Fibroblast of pulmonary artery (primary cell): Measurements from ENCODE around the gene KCNT2.
"Not testable (repeated sequence)": the region's sequence is repeated elsewhere in the genome, so short reads cannot be mapped to it uniquely, and the experiment has no call there.

ENCODE experiments used
- DNase-seq: peaks from one replicate; pipeline ENCODE4 v3.0.0-alpha.2; 2010; ENCODE audit warnings: low read depth
- H3K4me3 ChIP-seq: replicated peaks from 2 replicates; pipeline ENCODE4 v1.5.1; 2011; ENCODE audit warnings: low read depth, mild to moderate bottlenecking, control low read depth, low read length, moderate library complexity
- TF ChIP-seq, protein P1 (sequence below): IDR thresholded peaks from 2 replicates; pipeline ENCODE4 v1.5.1; 2011; ENCODE audit warnings: mild to moderate bottlenecking, control low read depth, low read length, inconsistent platforms; ENCODE audit errors: missing control alignments

KCNT2 gene

DNA sequence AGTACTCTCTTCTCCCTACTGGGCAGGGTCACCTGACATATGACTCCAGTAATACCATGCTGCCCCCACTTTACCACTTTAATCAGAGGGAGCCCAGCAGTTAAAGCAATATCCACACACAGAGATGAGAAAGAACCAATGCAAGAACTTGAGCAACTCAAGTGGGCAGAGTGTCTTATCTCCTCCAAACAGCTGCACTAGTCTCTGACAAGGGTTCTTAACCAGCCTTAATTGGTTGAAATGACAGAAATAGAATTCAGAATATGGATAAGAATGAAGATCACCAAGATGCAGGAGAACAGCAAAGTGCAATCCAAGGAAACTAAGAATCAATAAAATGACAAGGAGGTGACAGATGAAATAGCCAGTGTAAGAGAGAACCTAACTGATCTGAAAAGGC, 91.0 kb downstream of the KCNT2 start:
- H3K4me3 ChIP-seq: no peak overlapping the region
- DNase-seq: no peak
- TF ChIP-seq, protein P1, sequence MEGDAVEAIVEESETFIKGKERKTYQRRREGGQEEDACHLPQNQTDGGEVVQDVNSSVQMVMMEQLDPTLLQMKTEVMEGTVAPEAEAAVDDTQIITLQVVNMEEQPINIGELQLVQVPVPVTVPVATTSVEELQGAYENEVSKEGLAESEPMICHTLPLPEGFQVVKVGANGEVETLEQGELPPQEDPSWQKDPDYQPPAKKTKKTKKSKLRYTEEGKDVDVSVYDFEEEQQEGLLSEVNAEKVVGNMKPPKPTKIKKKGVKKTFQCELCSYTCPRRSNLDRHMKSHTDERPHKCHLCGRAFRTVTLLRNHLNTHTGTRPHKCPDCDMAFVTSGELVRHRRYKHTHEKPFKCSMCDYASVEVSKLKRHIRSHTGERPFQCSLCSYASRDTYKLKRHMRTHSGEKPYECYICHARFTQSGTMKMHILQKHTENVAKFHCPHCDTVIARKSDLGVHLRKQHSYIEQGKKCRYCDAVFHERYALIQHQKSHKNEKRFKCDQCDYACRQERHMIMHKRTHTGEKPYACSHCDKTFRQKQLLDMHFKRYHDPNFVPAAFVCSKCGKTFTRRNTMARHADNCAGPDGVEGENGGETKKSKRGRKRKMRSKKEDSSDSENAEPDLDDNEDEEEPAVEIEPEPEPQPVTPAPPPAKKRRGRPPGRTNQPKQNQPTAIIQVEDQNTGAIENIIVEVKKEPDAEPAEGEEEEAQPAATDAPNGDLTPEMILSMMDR: no peak

DNA sequence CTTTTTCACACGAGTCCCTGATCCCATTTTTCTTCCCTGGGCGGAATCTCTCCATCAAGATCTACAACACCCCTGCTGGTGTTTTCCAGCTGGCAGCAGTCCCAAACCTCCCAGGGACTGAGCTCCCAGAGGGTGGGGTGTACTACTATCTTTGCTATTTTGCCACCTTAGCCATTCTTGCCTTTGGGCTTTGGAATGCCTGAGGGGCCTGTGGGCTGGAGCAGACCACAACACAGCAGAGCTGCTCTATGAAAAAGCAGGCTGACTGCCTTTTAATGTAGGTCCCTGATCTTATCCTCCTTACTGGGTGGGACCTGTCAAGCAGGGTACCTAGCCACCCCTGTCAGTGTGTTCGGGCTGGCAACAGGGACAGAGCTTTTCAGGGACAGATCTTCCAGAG, 91.9 kb downstream of the KCNT2 start:
- H3K4me3 ChIP-seq: no peak overlapping the region
- no peak for DNase-seq
- TF ChIP-seq, protein P1: no peak

DNA sequence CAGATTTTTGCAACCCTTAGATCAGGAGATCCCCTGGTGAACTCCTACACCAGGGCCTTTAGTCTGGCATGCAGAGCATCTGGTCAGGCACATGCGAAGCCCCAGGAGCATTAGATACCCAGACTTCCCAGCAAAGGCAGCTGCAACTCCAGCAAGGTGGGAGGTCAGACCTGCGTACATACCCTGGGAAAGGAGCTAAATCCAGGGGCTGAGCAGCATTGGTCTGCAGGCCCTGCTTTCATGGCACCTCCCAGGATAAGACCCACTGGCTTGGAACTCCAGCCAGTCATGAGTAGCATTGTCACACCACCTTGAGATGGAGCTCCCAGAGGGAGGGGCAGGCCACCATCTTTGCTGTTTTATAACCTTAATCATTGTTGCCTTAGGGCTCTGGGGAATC, 92.3 kb downstream of the KCNT2 start:
- no peak overlapping the region for H3K4me3 ChIP-seq
- TF ChIP-seq, protein P1: no peak
- no peak for DNase-seq

DNA sequence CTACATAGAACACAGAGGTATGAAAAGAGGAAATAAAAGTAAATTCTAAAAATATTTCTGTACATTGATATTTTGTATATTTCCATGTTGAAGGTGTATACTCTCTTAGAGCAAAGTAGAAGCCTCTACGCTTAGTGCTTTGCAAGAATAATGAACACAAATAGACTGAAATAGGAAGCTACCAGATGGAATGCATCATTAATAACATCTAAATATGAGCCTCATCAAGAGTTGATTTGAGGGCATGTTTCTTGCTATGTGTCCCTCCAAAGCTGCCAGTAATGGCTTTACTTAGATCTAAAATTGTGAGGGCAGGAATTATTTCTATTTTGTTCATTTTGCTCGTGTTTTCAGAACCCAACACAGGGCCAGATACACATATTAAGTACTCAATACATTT, 94.4 kb downstream of the KCNT2 start:
- DNase-seq: no peak
- no peak overlapping the region for H3K4me3 ChIP-seq
- TF ChIP-seq, protein P1: no peak

DNA sequence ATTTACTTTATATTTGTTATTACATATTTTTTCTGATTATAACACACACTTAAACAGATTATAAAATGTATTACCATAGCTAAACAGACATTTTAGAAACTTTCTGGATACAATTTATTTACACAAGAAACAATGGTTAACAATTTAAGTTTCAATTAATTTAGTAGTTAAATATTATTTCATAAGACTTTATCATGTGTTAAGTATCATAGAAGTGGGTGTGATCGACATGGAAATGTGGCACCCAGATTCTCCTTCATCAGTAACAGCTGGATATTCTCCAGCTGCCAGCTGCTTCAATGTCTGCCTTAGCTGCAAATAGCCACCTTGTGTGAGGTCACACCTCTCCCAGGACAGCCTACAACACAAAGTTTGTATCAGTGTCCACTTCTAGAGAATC, 97.8 kb downstream of the KCNT2 start:
- TF ChIP-seq, protein P1: no peak
- DNase-seq: no peak

DNA sequence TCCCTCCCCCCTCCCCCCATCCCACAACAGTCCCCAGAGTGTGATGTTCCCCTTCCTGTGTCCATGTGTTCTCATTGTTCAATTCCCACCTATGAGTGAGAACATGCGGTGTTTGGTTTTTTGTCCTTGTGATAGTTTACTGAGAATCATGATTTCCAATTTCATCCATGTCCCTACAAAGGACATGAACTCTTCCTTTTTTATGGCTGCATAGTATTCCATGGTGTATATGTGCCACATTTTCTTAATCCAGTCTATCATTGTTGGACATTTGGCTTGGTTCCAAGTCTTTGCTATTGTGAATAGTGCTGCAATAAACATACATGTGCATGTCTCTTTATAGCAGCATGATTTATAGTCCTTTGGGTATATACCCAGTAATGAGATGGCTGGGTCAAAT, 104.0 kb downstream of the KCNT2 start:
- DNase-seq: not testable (repeated sequence)

More for the DNA sequence above, 97.8 kb downstream of the KCNT2 start:
- H3K4me3 ChIP-seq: no peak overlapping the region

DNA sequence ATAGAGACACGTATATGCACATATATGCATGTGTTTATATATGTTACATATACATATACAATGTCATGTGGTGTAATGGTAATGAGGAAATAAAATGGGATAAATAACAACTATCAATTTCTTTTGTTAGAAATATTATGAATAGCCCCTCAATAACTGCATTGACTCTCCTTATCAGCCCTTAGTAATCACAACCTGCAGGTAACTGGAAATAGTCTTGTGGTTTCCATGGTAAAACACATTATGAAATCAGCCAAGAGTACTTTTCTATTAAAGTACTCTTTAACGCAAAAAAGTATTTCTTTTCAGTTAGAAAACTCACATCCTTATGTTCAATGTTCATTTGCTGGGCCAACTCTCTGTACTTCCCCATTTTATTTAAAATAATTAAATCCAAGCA, 105.8 kb downstream of the KCNT2 start:
- H3K4me3 ChIP-seq: no peak overlapping the region
- TF ChIP-seq, protein P1: no peak
- no peak for DNase-seq

More for the DNA sequence above, 104.0 kb downstream of the KCNT2 start:
- H3K4me3 ChIP-seq: not testable (repeated sequence)
